ENCODE measurements around the gene PPP1R37.

PPP1R37 gene

DNA sequence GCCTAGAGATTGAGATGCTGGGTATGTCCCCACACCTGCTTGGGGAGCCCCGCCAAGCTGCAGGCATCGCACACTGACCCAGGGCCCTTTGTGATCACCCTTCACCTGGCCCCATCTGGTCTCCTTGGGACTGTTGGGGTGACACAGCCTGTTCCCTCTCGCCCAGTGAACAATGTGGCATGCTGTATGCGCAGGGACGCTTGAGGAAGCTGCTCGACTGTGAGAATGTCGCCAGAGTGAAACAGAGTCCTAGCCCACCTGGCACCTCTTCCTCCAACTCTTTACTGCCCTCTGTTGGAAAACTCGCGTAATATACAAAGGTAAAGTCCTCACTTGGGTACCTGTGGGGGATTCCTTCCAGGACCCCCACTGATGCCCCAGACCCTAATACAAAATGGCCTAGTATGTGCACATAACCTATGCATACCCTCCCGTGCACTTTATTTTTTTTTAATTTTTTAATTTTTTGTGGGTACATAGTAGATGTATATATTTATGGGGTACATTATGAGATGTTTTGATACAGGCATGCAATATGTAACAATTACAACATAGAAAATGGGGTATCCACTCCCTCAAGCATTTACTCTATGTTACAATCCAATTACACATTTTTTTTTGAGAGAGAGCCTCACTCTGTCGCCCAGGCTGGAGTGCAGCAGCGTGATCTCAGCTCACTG, 94.6 kb downstream of the PPP1R37 start:
- no peak overlapping the region for H3K4me3 ChIP-seq (ENCODE audit: low read depth, low read length)
- TF ChIP-seq, protein P1, sequence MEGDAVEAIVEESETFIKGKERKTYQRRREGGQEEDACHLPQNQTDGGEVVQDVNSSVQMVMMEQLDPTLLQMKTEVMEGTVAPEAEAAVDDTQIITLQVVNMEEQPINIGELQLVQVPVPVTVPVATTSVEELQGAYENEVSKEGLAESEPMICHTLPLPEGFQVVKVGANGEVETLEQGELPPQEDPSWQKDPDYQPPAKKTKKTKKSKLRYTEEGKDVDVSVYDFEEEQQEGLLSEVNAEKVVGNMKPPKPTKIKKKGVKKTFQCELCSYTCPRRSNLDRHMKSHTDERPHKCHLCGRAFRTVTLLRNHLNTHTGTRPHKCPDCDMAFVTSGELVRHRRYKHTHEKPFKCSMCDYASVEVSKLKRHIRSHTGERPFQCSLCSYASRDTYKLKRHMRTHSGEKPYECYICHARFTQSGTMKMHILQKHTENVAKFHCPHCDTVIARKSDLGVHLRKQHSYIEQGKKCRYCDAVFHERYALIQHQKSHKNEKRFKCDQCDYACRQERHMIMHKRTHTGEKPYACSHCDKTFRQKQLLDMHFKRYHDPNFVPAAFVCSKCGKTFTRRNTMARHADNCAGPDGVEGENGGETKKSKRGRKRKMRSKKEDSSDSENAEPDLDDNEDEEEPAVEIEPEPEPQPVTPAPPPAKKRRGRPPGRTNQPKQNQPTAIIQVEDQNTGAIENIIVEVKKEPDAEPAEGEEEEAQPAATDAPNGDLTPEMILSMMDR (IDR thresholded peaks at IDR 0.05; ENCODE audit: borderline replicate concordance, insufficient read depth, low read depth, low read length) = peak; percentile 72

DNA sequence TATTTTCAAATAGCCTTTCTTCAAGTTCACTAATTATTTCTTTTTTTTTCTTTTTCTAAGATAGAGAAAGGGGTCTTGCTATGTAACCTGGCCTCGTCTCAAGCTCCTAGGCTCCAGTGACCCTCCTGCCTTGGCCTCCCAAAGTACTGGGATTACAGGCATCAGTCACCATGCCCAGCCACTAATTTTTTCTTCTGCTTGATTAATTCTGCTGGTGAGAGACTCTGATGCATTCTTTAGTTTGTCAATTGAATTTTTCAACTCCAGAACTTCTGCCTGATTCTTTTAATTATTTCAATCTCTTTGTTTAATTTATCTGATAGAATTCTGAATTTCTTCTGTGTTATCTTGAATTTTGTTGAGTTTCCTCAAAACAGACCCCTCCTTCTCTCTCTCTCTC, 97.0 kb downstream of the PPP1R37 start:
- TF ChIP-seq, protein P1 (IDR thresholded peaks at IDR 0.05; ENCODE audit: borderline replicate concordance, insufficient read depth, low read depth, low read length) = no peak
- H3K4me3 ChIP-seq (ENCODE audit: low read depth, low read length) = no peak overlapping the region

DNA sequence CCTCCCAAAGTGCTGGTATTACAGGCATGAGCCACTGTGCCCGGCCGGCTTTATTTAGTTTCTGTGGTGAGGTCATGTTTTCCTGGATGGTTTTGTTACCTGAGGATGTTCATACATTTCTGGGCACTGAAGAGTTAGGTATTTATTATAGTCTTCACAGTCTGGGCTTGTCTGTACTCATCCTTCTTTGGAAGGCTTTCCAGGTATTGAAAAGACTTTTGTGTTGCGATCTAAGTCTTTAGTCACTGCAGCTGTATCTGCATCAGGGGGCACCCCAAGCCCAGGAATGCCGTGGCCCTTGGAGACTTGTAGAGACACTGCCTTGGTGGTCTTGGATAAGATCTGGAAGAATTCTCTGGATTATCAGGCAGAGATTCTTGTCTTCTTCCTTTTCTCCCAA, 98.4 kb downstream of the PPP1R37 start:
- TF ChIP-seq, protein P1 (IDR thresholded peaks at IDR 0.05; ENCODE audit: borderline replicate concordance, insufficient read depth, low read depth, low read length) = no peak
- no peak overlapping the region for H3K4me3 ChIP-seq (ENCODE audit: low read depth, low read length)

DNA sequence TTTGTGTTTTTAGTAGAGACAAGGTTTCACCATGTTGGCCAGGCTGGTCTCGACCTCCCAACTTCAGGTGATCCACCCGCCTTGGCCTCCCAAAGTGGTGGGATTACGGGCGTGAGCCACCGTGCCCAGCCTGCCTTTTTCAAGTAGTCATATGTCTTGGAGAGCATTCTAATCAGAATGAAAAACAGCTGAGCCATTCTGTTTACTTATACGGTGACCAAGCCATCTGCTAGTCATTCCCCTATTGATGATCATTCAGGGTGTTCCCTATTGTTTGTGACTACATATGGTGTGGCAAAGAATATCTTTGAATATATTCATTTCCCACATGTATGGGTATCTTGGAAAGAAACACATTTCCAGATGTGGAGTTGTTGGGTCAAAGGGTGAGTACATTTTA, 102.8 kb downstream of the PPP1R37 start:
- no peak overlapping the region for H3K4me3 ChIP-seq (ENCODE audit: low read depth, low read length)
- TF ChIP-seq, protein P1 (IDR thresholded peaks at IDR 0.05; ENCODE audit: borderline replicate concordance, insufficient read depth, low read depth, low read length) = no peak
